Measurements from ENCODE around the gene STAB2.

DNA sequence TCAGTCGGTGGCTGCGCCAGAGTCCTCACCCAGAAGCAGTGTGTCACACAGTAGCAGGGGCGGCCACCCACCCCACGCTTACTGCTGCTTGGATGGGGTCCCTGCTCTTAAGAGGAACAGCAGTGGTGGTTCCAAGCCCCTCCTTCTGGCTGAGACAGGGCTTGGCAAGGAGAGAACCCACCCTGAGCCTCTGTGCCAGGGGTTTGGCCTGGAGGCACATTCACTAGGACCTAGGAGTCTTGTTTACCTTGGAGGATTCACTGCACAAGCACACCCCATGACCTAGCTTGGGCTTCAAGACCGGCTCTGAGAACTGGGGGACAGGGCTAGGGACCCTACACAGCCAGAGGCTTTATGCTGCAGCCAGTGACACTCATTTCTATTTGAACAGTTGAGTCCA lies 175.4 kb downstream of the STAB2 start:
- TF ChIP-seq CTCF (IDR thresholded peaks at IDR 0.05; ENCODE audit: control extremely low read depth in 1 of 3, insufficient read depth in 1 of 3, low read depth in 1 of 3, low read length in 3 of 3), result no peak
- TF ChIP-seq ATF3 (IDR thresholded peaks at IDR 0.05; ENCODE audit: insufficient read depth, low read depth, low read length), result no peak
- no peak for TF ChIP-seq POLR2A (IDR thresholded peaks at IDR 0.05; ENCODE audit: control extremely low read depth in 1 of 2, low read depth in 2 of 2, low read length in 2 of 2)
